Fibroblast of upper back skin (primary cell): ENCODE data around the gene REN.

ENCODE experiments used
- DNase-seq: peaks from one replicate; pipeline ENCODE4 v3.0.0-alpha.2; 2013

Gene REN

DNA sequence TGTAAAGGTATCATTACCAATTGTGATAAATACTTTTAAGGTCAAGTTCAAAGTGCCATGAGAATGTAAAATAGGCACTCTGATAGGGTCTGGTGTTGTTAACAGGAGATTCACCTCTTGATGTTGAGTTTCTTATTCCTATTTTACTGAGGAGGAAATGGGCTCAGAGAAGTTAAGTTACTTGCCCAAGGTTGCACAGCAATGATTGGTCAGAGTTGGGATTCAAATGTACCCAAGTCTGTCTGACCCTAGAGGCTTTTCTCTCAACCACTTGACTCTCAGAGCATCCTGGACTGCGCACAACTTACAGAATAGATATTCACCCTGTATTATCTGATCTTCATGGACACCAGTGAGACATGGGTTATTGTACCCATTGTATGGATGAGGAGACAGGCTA, 59.3 kb downstream of the REN start:
- no peak for DNase-seq

DNA sequence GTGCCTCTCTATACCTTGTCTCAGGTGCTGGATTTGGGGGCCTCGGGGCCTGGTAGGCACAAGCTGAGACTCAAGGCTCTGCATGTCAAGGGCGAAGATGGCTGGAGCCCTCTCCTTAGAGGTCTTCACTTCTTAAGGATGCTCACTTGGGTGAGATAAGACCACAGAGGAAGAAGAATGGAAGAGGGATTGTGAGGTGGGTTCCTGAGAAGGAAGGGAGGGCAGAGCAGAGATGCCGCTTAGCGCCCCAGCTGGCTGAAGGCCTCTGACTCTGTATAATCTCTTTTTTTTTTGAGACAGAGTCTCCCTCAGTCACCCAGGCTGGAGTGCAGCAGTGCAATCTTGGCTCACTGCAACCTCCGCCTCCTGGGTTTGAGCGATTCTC, 61.0 kb downstream of the REN start:
- no peak for DNase-seq
